Activated naive CD4-positive, alpha-beta T cell treated with anti-CD3 and anti-CD28 coated beads, Interleukin-2, amount 10 ng/mL, durations not matched to agents 7 days and 5 days (primary cell): ENCODE measurements around the gene CC2D1A.

Experiments
- CTCF ChIA-PET: fragments of 350-600 bp; sonication (Branson Sonifier 250); formaldehyde crosslinking; loops from one replicate; lab custom pipeline; 2021; ENCODE audit warnings: antibody characterized with exemption; lab: Charles Lee
- DNase-seq: peaks from one replicate; pipeline ENCODE4 v3.0.0-alpha.2; 2020
- H3K27ac Mint-ChIP-seq: one replicate; pipeline ENCODE4 v1.8.0; 2021; ENCODE audit warnings: mild to moderate bottlenecking, moderate library complexity, mixed read lengths
- H3K27me3 Mint-ChIP-seq: one replicate; pipeline ENCODE4 v1.8.0; 2021; ENCODE audit warnings: mild to moderate bottlenecking, mixed read lengths
- H3K36me3 Mint-ChIP-seq: one replicate; pipeline ENCODE4 v1.8.0; 2021; ENCODE audit warnings: mixed read lengths
- H3K4me1 Mint-ChIP-seq: one replicate; pipeline ENCODE4 v1.8.0; 2021; ENCODE audit warnings: mixed read lengths
- H3K4me3 Mint-ChIP-seq: one replicate; pipeline ENCODE4 v1.8.0; 2021; ENCODE audit warnings: mild to moderate bottlenecking, moderate library complexity, mixed read lengths
- H3K9me3 Mint-ChIP-seq: one replicate; pipeline ENCODE4 v1.8.0; 2021; ENCODE audit warnings: mixed read lengths

The CC2D1A gene

DNA sequence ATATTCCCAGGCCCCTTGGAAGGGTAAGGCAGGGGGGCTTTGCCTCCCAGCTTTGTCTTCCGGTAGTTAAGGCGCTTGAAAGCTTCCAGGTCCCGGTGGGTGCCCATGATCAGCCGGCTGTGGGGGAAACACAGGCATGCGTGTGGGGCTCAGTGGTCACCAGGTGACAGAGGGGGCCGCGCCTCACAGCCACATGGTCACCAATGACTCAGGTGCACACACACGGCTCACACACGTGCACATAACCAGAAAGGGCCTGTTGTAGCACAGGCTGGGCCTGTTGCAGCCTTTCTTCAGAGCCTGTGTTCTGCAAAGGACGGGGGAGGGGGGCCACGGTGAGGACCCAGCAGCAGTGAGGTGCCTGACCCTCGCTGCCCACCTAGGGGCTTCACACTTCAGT lies 23.2 kb upstream of the CC2D1A start:
- Mint-ChIP-seq H3K27me3 (peaks cover 31% of the 10 kb centered on the region), H3K27ac (peak overlapping the region; percentile 87), H3K9me3 (no peaks in the 10 kb centered on the region), H3K36me3 (no peaks in the 10 kb centered on the region), H3K4me3 (no peak overlapping the region), H3K4me1 (peaks cover 46% of the 10 kb centered on the region)
- CTCF ChIA-PET, result interaction anchor here (1.3 to 5.3 kb wide), 8 partner anchors 21 to 232 kb away, joined by 4 to 67 read pairs (median 12); partner anchors contain the start of genes IL27RA and MISP3
- no peak for DNase-seq

DNA sequence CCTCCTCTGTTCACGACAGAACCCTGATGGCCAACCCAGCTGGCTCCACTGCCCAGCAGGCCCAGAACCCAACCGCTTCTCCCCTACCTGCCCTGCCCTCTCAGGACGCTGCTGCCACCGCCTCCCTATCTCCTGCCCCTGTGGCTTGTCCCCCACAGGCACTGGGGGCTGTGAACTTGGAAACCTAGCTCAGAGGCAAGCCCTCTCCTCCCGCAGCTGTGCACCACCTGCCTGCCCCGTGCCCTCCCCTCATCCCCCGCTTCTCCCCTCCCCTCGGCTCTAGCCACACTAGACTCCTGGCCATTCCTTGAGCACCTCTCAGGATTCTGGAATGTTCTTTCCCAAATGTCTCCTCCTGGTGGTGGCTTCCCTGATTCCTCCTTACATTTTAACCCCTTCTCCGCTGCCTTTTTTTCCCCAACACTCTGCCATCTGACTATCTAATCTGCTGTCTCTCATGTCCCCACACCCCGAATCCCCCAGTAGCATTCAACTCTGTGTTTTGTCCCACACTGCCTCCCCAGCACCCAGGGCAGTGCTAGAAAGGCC lies 22.4 kb upstream of the CC2D1A start:
- H3K4me1 Mint-ChIP-seq, result peaks cover 46% of the 10 kb centered on the region
- H3K36me3 Mint-ChIP-seq, result no peaks in the 10 kb centered on the region
- peaks cover 29% of the 10 kb centered on the region for H3K27me3 Mint-ChIP-seq
- CTCF ChIA-PET, result interaction anchor here (2.1 to 5.3 kb wide), 3 partner anchors 148 to 176 kb away, joined by 5 to 22 read pairs (median 11); partner anchors contain the start of gene IL27RA
- H3K9me3 Mint-ChIP-seq, result no peaks in the 10 kb centered on the region
- H3K4me3 Mint-ChIP-seq, result no peak overlapping the region
- no peak for DNase-seq
- peak overlapping the region; percentile 74 for H3K27ac Mint-ChIP-seq

GRCh38 chr19:13884726-13885591 lies 21.0 kb upstream of the CC2D1A start:
- Mint-ChIP-seq H3K27me3 (peaks cover 24% of the 10 kb centered on the region), H3K36me3 (no peaks in the 10 kb centered on the region), H3K27ac (no peak overlapping the region), H3K4me1 (peaks cover 40% of the 10 kb centered on the region), H3K9me3 (no peaks in the 10 kb centered on the region), H3K4me3 (no peak overlapping the region)
- CTCF ChIA-PET, result interaction anchor here (1.2 to 2.8 kb wide), 4 partner anchors 17 to 189 kb away, joined by 3 to 11 read pairs (median 9); no protein-coding TSS in a partner anchor
- DNase-seq, result no peak

- DNase-seq, result no peak
- Mint-ChIP-seq H3K4me3 (no peak overlapping the region), H3K27me3 (peaks cover 24% of the 10 kb centered on the region), H3K4me1 (peaks cover 30% of the 10 kb centered on the region), H3K27ac (no peak overlapping the region), H3K36me3 (no peaks in the 10 kb centered on the region), H3K9me3 (no peaks in the 10 kb centered on the region)
- CTCF ChIA-PET, result interaction anchor here (1.1 to 2.8 kb wide), 5 partner anchors 16 to 191 kb away, joined by 3 to 11 read pairs (median 8); partner anchors contain the start of gene IL27RA
Observed at GRCh38 chr19:13885826-13886365, 20.1 kb upstream of the CC2D1A start.

GRCh38 chr19:13887018-13887436 lies 19.0 kb upstream of the CC2D1A start:
- Mint-ChIP-seq H3K27me3 (peaks cover 24% of the 10 kb centered on the region), H3K4me3 (no peak overlapping the region)

GRCh38 chr19:13887517-13887916 lies 18.5 kb upstream of the CC2D1A start:
- DNase-seq, result no peak
- no peak overlapping the region for H3K27ac Mint-ChIP-seq
- H3K27me3 Mint-ChIP-seq, result peaks cover 24% of the 10 kb centered on the region
- peaks cover 14% of the 10 kb centered on the region for H3K4me1 Mint-ChIP-seq
- no peak overlapping the region for H3K4me3 Mint-ChIP-seq
- CTCF ChIA-PET, result interaction anchor here (0.9 to 2.8 kb wide), 3 partner anchors 15 to 172 kb away, joined by 4 to 11 read pairs (median 5); no protein-coding TSS in a partner anchor
- H3K36me3 Mint-ChIP-seq, result no peaks in the 10 kb centered on the region
- no peaks in the 10 kb centered on the region for H3K9me3 Mint-ChIP-seq

More at GRCh38 chr19:13887018-13887436, 19.0 kb upstream of the CC2D1A start:
- H3K9me3 Mint-ChIP-seq, result no peaks in the 10 kb centered on the region
- CTCF ChIA-PET, result interaction anchor here (0.9 to 2.8 kb wide), 5 partner anchors 66 to 190 kb away, joined by 3 to 11 read pairs (median 4); no protein-coding TSS in a partner anchor
- no peaks in the 10 kb centered on the region for H3K36me3 Mint-ChIP-seq
- peaks cover 19% of the 10 kb centered on the region for H3K4me1 Mint-ChIP-seq
- H3K27ac Mint-ChIP-seq, result no peak overlapping the region
- no peak for DNase-seq

DNA sequence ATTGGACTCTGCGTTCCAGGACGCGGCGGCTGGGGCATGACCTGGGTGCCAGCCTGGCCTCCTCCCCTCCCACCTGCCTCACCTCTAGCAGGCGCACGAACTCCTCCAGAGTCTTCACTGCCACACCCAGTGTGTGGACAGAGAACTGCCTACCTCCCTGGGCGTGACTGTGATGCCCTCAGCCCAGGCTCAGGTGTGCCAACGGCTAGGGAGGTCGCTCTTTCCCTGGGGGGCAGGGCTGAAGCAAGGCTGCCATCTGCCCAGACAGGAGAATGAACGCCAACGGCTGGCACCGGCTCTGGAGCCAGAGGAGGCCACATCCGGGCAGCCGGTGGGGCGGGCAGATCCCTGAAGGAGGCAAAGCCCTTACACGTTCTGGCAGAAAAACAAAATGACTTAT lies 17.7 kb upstream of the CC2D1A start:
- Mint-ChIP-seq H3K36me3 (no peaks in the 10 kb centered on the region), H3K4me3 (no peak overlapping the region), H3K27me3 (peaks cover 24% of the 10 kb centered on the region), H3K4me1 (peaks cover 8% of the 10 kb centered on the region), H3K27ac (no peak overlapping the region), H3K9me3 (no peaks in the 10 kb centered on the region)
- no peak for DNase-seq
- CTCF ChIA-PET, result interaction anchor here (1.0 to 2.0 kb wide), 2 partner anchors 11 to 14 kb away, joined by 3 to 5 read pairs; no protein-coding TSS in a partner anchor

GRCh38 chr19:13890136-13890535 lies 15.9 kb upstream of the CC2D1A start:
- Mint-ChIP-seq H3K36me3 (no peaks in the 10 kb centered on the region), H3K9me3 (no peaks in the 10 kb centered on the region), H3K4me1 (no peaks in the 10 kb centered on the region), H3K27me3 (peaks cover 17% of the 10 kb centered on the region), H3K4me3 (no peak overlapping the region), H3K27ac (no peak overlapping the region)
- no peak for DNase-seq
- CTCF ChIA-PET, result no interaction called here

DNA sequence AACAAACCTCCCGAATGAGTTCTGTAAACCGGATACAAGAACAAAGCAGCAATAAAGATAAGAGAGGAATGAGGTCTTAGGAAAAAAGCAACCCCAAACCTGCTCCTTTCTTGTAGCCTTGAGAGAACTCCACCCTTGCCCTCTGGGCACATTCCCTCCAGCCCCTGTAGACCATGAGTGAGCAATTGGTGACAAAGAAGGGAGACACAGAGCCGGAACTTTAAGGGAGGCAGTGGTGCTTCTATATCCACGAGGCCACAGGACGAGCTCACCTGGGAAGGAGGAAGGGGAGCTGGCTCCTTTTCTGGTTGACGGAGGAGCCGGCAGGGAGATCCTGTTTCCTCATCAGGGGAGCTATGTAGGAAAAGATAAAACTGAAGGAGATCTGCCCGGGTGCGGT lies 13.1 kb upstream of the CC2D1A start:
- no peaks in the 10 kb centered on the region for H3K36me3 Mint-ChIP-seq

GRCh38 chr19:13894552-13894951 lies 11.4 kb upstream of the CC2D1A start:
- H3K27me3 Mint-ChIP-seq, result no peaks in the 10 kb centered on the region
- H3K4me3 Mint-ChIP-seq, result no peak overlapping the region
- CTCF ChIA-PET, result interaction anchor here (1.5 kb wide), 1 partner anchor 164 kb away, joined by 3 read pairs; no protein-coding TSS in a partner anchor
- no peaks in the 10 kb centered on the region for H3K36me3 Mint-ChIP-seq
- H3K9me3 Mint-ChIP-seq, result no peaks in the 10 kb centered on the region
- no peak for DNase-seq
- H3K27ac Mint-ChIP-seq, result no peak overlapping the region
- H3K4me1 Mint-ChIP-seq, result no peaks in the 10 kb centered on the region

More for the DNA sequence above, 13.1 kb upstream of the CC2D1A start:
- H3K4me1 Mint-ChIP-seq, result no peaks in the 10 kb centered on the region
- CTCF ChIA-PET, result interaction anchor here (1.0 kb wide), 1 partner anchor 10 kb away, joined by 5 read pairs; no protein-coding TSS in a partner anchor
- DNase-seq, result no peak
- no peak overlapping the region for H3K4me3 Mint-ChIP-seq
- no peaks in the 10 kb centered on the region for H3K9me3 Mint-ChIP-seq
- no peaks in the 10 kb centered on the region for H3K27me3 Mint-ChIP-seq
- no peak overlapping the region for H3K27ac Mint-ChIP-seq

DNA sequence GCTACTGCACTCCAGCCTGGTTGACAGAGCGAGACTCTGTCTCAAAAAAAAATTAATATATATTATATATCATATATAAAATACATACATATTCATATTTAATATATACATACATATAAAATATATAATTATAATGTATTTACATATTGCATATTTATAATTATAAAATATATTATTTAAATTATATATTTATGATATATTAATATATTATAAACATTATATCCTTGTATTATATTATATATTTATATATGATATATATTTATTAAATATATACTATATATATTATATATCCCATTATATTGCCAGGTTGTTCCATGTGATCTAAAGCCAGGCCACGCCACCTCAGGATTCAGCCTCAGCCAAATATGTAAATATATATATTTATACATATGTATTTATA lies 9.8 kb upstream of the CC2D1A start:
- Mint-ChIP-seq H3K9me3 (no peaks in the 10 kb centered on the region), H3K4me3 (no peak overlapping the region), H3K27me3 (no peaks in the 10 kb centered on the region), H3K4me1 (no peaks in the 10 kb centered on the region), H3K36me3 (no peaks in the 10 kb centered on the region), H3K27ac (no peak overlapping the region)
- CTCF ChIA-PET, result no interaction called here
- DNase-seq, result no peak

DNA sequence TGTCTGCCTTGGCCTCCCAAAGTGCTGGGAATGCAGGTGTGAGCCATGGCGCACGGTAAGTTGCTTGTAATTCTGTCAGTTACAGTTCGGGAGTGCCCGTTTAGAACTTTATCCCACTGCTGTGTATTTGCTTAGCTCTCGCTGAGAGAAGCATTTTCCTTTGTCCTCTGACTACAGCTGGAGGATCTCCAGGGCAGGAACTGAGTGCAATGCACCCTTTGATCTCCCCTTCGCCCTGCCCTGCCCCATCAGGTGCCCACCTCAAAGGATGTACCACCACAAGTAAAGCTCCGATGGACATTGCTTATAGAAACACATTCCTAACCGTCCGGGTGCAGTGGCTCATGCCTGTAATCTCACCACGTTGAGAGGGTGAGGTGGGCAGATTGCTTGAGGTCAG lies 6.6 kb upstream of the CC2D1A start:
- no peaks in the 10 kb centered on the region for H3K27me3 Mint-ChIP-seq
- CTCF ChIA-PET, result interaction anchor here (0.7 to 1.3 kb wide), 2 partner anchors 11 to 174 kb away, joined by 3 to 4 read pairs; no protein-coding TSS in a partner anchor
- H3K9me3 Mint-ChIP-seq, result no peaks in the 10 kb centered on the region
- DNase-seq, result no peak
- H3K36me3 Mint-ChIP-seq, result no peaks in the 10 kb centered on the region
- H3K4me3 Mint-ChIP-seq, result no peak overlapping the region
- no peak overlapping the region for H3K27ac Mint-ChIP-seq
- peaks cover 14% of the 10 kb centered on the region for H3K4me1 Mint-ChIP-seq

DNA sequence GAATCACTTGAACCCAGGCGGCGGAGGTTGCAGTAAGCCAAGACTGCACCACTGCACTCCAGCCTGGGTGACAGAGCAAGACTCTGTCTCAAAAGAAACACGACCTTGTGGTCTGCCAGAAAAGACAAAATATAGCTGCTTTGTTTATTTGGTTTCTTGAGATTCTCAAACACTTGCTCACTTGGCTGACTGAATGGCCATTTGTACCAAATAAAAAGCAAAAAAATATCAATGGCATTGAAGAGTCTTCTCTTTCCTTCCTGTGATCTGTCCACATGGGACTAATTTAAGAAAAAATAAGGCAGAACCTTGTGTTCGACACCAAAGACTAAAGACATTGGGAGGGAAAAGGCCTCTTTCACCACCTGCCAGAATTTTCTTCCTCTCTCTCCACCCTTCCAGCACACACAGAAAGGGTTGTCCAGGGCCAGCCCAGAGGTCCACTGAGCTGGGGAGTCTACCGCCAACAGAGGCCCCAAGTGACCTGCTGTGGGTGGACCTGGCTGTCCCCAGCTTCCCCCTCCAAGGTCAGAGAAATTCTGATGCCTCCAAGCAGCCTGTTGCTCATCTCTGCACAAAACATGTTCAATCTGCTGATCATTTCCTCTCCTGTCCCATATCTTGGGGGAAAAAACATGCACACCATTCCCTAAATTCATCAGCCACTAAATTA lies 6.0 kb upstream of the CC2D1A start:
- CTCF ChIA-PET, result interaction anchor here (1.3 kb wide), 1 partner anchor 174 kb away, joined by 4 read pairs; no protein-coding TSS in a partner anchor
- no peak overlapping the region for H3K4me3 Mint-ChIP-seq
- H3K27ac Mint-ChIP-seq, result no peak overlapping the region
- no peaks in the 10 kb centered on the region for H3K36me3 Mint-ChIP-seq
- H3K9me3 Mint-ChIP-seq, result no peaks in the 10 kb centered on the region
- DNase-seq, result no peak
- peaks cover 20% of the 10 kb centered on the region for H3K4me1 Mint-ChIP-seq
- no peaks in the 10 kb centered on the region for H3K27me3 Mint-ChIP-seq
